AG09319 (cell line): ENCODE results near the gene ZNF511.

Experiments
- DNase-seq: peaks from one replicate; pipeline ENCODE4 v3.0.0-alpha.2; 2010; ENCODE audit warnings: low read depth; ENCODE audit errors: extremely low read depth
- TF ChIP-seq, protein P1 (sequence below): IDR thresholded peaks from 2 replicates; pipeline ENCODE4 v1.5.1; 2011; ENCODE audit warnings: low read depth, mild to moderate bottlenecking, inconsistent platforms, low read length, moderate library complexity

Gene ZNF511

DNA sequence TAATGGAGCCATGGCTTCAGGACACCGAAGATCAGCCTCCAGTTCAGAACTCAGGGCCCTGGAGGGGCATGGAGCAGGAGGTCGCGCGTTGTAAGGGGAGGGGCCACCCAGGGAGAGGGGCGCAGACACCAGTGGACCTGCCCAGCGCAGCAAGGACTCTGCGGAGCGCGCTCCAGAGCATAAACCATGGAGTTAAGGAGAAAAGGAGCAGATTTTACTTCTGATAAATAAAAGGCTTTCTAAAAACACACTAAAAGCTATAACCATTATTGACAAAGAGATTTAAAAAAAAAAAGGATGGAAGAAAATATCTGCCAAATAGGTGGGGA is 17.5 kb downstream of the ZNF511 start:
- DNase-seq: no peak
- TF ChIP-seq, protein P1, sequence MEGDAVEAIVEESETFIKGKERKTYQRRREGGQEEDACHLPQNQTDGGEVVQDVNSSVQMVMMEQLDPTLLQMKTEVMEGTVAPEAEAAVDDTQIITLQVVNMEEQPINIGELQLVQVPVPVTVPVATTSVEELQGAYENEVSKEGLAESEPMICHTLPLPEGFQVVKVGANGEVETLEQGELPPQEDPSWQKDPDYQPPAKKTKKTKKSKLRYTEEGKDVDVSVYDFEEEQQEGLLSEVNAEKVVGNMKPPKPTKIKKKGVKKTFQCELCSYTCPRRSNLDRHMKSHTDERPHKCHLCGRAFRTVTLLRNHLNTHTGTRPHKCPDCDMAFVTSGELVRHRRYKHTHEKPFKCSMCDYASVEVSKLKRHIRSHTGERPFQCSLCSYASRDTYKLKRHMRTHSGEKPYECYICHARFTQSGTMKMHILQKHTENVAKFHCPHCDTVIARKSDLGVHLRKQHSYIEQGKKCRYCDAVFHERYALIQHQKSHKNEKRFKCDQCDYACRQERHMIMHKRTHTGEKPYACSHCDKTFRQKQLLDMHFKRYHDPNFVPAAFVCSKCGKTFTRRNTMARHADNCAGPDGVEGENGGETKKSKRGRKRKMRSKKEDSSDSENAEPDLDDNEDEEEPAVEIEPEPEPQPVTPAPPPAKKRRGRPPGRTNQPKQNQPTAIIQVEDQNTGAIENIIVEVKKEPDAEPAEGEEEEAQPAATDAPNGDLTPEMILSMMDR: no peak

DNA sequence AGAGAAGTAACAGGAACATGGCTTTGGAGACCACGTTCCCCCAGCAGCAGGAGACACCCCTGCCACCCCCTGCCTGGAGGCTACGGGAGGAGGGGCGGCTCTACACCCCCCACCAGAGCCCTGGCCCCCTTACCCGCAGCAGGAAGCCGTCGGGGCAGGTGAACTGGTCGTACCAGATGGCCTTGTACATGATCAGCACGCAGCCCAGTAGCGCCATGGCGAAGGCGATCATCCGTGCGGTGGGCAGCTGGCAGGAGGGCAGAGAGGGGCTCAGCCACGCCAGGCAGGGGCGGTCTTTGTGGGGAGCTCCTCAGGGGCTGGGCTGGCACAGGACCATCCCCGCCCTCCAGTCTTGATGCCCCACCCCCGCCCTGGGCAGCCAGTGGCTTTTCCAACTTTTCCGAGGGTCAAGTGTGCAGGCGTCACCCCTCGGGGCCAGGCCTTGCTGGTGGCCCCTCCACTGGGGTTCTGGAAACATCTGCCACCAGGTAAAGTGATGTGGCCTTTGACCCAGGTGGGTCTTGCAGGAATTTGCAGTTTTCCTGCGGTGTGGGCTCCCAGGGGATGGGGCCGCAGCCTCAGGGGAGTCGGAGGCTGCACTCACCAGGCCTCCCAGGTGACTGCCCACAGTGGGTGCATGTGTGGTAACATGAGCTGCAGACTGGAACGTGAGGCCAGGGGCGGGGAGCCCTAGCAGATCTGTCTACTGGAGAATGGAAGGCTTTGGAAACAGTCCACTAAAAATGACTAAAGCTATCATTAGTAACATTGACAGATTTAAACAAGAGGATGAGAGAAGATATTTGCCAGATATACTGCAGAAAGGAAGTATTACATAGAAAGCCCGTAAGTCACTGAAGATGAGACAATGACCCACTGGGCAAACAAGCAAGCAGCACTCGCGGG is 18.3 kb downstream of the ZNF511 start:
- DNase-seq: no peak

DNA sequence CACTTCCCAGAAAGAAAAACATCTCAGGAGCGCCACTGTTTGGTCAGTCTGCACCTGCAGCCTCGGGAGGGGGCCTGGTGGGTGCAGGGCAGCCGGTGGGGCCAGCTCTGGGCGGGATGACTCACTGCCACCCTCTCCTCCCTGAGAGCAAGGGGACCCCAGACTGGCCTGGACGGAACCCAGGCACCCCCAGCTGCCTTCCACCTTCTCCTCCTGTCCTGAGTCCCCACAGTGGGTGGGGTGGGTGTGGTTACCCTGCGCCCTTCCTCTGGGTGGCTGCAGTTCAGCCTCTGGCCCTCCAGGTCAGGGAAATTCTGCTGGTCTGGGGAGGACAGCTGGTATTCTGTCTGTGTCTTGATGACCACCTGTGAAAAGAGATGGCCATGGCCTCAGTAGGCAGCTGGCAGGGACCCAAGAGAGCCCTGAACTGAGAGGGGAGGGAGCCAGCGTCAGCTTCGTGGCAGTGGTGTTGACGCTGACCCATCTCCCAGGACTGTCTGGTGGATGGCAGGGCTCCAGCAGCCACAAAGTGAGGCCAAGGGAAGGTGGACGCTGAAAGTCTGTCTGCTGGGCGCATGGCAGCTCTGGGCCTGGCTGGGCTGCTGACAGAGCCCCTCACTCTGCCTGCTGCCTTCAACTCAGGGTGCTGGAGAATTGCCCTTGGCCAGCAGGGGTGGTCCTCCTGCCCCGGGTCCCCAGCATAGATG is 19.1 kb downstream of the ZNF511 start:
- no peak for DNase-seq
- TF ChIP-seq, protein P1: no peak

More for the DNA sequence above, 18.3 kb downstream of the ZNF511 start:
- TF ChIP-seq, protein P1: no peak

DNA sequence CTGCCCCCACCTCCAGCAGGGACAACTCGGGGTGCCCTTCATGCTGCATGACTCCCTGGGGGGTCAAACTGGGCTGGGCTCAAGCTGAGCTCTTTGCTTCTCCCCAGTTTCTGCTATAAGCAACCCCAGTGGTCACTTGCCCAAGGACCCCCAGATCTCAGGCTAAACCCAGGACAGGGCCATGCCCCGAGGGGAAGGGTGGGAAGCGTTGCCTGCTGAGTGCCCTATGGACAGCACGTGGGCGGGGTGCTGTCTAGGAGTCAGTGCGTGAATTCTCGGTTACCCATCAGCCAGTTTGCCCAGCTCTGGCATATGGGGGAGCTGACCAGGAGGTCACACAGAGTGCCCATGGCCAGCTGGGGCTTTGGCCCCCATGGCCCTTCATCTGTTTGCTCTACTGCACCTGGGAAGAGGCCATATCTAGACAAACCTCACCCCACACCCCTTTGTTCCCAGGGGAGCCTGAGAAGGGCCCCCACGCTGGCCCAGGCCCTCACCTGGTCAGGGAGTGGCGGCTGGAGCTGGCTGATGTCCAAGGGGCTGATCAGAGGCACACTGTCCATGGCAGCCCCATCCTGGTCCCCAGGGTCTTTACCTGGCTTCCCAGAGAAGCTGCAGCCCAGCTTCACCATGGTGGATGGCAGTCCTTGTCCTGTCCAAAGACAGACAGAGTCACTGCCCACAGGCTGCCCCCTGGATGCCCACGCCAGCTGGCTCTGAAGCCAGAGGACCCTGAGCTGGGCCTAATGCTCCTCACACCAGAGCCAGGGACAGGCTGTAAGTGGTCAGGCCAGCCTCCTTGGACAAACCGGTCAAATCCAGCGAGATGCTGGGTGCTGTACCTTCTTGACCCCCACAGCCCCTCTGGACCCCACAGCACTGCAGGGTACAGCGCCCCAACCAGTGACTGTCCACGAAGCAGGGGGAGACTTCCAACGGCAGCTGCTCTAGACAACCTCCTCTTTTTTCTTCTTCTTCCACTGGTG is 19.9 kb downstream of the ZNF511 start:
- DNase-seq: no peak
- TF ChIP-seq, protein P1: no peak

DNA sequence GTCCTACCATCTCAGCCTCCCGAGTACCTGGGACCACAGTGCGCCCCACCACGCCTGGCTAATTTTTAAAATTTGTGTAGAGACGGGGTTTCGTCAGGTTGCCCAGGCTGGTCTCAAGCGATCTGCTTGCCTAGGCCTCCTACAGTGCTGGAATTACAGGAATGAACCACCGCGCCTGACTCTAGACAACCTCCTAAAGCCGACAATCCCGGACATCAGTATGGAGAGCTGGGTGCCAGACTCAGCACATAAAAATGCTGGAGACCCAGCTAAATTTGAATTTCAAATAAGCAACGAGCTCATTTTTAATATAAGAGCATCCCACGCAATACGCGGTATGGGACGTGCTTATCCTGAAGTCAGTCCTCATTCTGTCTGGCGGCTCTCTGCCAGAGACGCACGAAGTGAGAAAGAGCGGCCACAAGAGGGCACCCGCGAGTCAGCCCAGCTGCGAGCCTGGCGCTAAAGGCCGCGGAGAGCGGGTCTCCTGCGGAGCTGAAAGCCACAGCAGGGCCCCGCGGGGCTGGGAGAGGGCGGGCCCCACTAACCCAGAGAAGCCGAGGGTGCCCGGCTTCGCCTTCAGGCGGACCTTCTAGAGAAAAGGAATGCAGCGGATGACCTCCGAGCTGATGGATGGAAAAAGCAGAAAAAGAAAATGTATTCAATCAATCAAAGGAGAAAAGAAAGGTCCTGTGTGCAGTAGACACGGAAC is 20.9 kb downstream of the ZNF511 start:
- TF ChIP-seq, protein P1: peak; percentile 91
- DNase-seq: peak; percentile 44

DNA sequence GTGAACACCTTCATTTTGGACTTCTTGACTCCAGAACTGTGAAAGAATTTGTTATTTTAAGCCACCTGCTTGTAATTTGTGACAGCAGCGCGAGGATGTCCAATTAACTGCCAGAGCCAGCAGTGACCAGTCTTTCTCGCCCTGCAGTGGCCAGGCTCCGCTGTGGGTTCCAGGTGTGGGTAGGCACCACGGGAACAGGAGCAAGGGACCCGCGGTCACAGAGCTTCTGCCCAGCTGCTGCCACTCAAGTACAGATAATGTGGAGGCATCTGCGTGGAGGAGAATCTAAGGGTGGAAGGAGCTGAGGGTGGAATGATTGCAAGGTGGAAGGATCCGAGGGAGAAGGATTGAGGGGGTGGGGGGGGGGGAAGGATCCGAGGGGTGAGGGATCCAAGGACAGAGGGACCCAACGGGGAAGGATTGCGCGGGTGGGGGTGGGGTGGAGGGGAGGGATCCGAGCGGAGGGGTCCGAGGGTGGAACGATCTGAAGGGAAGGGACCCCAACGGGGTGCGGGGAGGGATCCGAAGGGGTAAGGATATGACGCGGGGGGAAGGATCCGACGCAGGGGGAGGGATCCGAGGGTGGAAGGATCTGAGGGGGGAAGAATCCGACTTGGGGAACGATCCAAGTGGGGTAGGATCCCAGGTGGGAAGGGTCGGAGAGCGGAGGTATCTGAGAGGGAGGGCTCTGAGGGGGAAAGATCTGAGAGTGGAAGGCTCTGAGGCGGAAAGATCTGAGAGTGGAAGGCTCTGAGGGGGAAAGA is 24.4 kb downstream of the ZNF511 start:
- no peak for DNase-seq
- TF ChIP-seq, protein P1: no peak
